Transverse colon (tissue), 4 donors: ENCODE data around the gene KRTAP5-5. TPM values are rescaled to one million over a fixed set of nuclear protein-coding genes. Genes with fewer than 3 reads are reported as not detected.
A peak's percentile ranks its signal among the peaks of the same experiment; 100 is the strongest.

Source experiments
- DNase-seq: peaks from one replicate; pipeline ENCODE4 v3.0.0-alpha.2; 2019
- H3K27ac ChIP-seq, 4 donors: fragments of 200-600 bp; sonication (generic); 2 replicates each; pipeline ENCODE4 v1.5.1; 2016 to 2018; ENCODE audit warnings: inconsistent platforms in 4 of 4
- H3K27me3 ChIP-seq: fragments of 200-600 bp; sonication (generic); 2 replicates; pipeline ENCODE4 v1.5.1; 2017; ENCODE audit warnings: inconsistent platforms
- H3K36me3 ChIP-seq, 4 donors: fragments of 200-600 bp; sonication (generic); 2 replicates each; pipeline ENCODE4 v1.5.1; 2017 to 2019; ENCODE audit warnings: inconsistent platforms in 4 of 4
- H3K4me1 ChIP-seq, 4 donors: fragments of 200-600 bp; sonication (generic); 2 replicates each; pipeline ENCODE4 v1.5.1; 2017 to 2020; ENCODE audit warnings: inconsistent platforms in 4 of 4
- H3K4me3 ChIP-seq, 4 donors: fragments of 200-600 bp; sonication (generic); 1 replicate in 1 of 4; 2 replicates in 3 of 4; pipeline versions ENCODE4 v1.5.1 to v1.6.1; 2017 to 2019; ENCODE audit warnings: inconsistent platforms in 4 of 4
- H3K9me3 ChIP-seq, 2 donors: fragments of 200-600 bp; sonication (generic); 2 replicates each; pipeline ENCODE4 v1.5.1; 2017 to 2019; ENCODE audit warnings: inconsistent platforms in 2 of 2
- CTCF ChIP-seq, 5 experiments: fragments of 200-600 bp in 3 of 5; fragments of 450-650 bp in 2 of 5; sonication (generic) in 3 of 5; IDR thresholded peaks; 1 replicate in 2 of 5; 2 replicates in 3 of 5; pipeline ENCODE4 v1.5.1; 2016 to 2017; ENCODE audit warnings: antibody characterized with exemption in 5 of 5, inconsistent platforms in 3 of 5, mild to moderate bottlenecking in 2 of 5, moderate library complexity in 1 of 5
- EP300 ChIP-seq: sonication (generic); formaldehyde crosslinking; IDR thresholded peaks from one replicate; pipeline ENCODE4 v1.6.1; 2017; ENCODE audit warnings: antibody characterized with exemption, low read depth
- POLR2A ChIP-seq: fragments of 450-650 bp; IDR thresholded peaks from one replicate; pipeline ENCODE4 v1.6.1; 2016; ENCODE audit warnings: antibody characterized with exemption, mild to moderate bottlenecking, moderate library complexity
- POLR2AphosphoS5 ChIP-seq, 3 donors: sonication (generic); formaldehyde crosslinking; IDR thresholded peaks; one replicate each; pipeline ENCODE4 v1.6.1; 2016; ENCODE audit warnings: antibody characterized with exemption in 3 of 3
- WGBS, 2 donors: methylation state at CpG; one replicate each; pipeline ENCODE4 v1.1.5; 2018; ENCODE audit warnings: low coverage in 1 of 2; 5-methylcytosine and 5-hydroxymethylcytosine counted together
- in situ Hi-C, 4 donors: fragments of 200-750 bp; cut with MboI; loops; one replicate each; pipeline versions ENCODE4 v1.15.0 to v1.15.1; 2017; ENCODE audit warnings: low sequenced_read_pairs in 3 of 4, low pct_ligation_motif_present in 1 of 4, low pct_unique_long_range_greater_than_20kb in 1 of 4
- intact Hi-C: fragments of 100-400 bp; cut with DNase I; formaldehyde crosslinking; loops from one replicate; pipeline ENCODE4 v1.15.1; 2023; ENCODE audit warnings: low total_unique reads
- total RNA-seq, 4 donors: library from RNA; depleted of rRNA; stranded (reverse); fragments of >200 nt; gene quantifications; one replicate each; pipeline ENCODE4 v1.1.0, GENCODE V29; 2016

Gene KRTAP5-5
- total RNA-seq, 4 donors from 2014 or later: not detected

GRCh38 chr11:1623716-1624115 lies 5.9 kb upstream of the KRTAP5-5 start:
- intact Hi-C loops: no loop called here
- 89 to 93% methylated on average over 3 to 9 of the region's 9 CpGs for WGBS, 2 donors

GRCh38 chr11:1624621-1625020 lies 5.0 kb upstream of the KRTAP5-5 start:
- intact Hi-C loops: no loop called here
- Histone ChIP-seq H3K4me1 (peaks cover 0 to 7% (median 1%) of the 10 kb centered on the region in 4 donors), H3K27me3 (peaks cover 10% of the 10 kb centered on the region), H3K36me3 (no peaks in the 10 kb centered on the region), H3K4me3 (no peak overlapping the region), H3K27ac (no peak overlapping the region), H3K9me3 (no peaks in the 10 kb centered on the region)
- in situ Hi-C loops: no loop called here
- TF ChIP-seq EP300 (no peak), POLR2A (no peak), CTCF (IDR thresholded peaks at IDR 0.05) (no peak), POLR2AphosphoS5 (IDR thresholded peaks at IDR 0.05) (no peak)
- DNase-seq: no peak
- 76 to 84% methylated on average over 16 of the region's 16 CpGs for WGBS, 2 donors

More at GRCh38 chr11:1623716-1624115, 5.9 kb upstream of the KRTAP5-5 start:
- Histone ChIP-seq H3K9me3 (no peaks in the 10 kb centered on the region), H3K27me3 (peaks cover 10% of the 10 kb centered on the region), H3K4me3 (no peak overlapping the region), H3K36me3 (no peaks in the 10 kb centered on the region), H3K4me1 (peaks cover 0 to 2% (median 0%) of the 10 kb centered on the region in 4 donors), H3K27ac (no peak overlapping the region)
- in situ Hi-C loops: no loop called here
- DNase-seq: no peak
- TF ChIP-seq POLR2AphosphoS5 (IDR thresholded peaks at IDR 0.05): no peak
- no peak for TF ChIP-seq POLR2A
- TF ChIP-seq CTCF (IDR thresholded peaks at IDR 0.05): no peak
- no peak for TF ChIP-seq EP300

DNA sequence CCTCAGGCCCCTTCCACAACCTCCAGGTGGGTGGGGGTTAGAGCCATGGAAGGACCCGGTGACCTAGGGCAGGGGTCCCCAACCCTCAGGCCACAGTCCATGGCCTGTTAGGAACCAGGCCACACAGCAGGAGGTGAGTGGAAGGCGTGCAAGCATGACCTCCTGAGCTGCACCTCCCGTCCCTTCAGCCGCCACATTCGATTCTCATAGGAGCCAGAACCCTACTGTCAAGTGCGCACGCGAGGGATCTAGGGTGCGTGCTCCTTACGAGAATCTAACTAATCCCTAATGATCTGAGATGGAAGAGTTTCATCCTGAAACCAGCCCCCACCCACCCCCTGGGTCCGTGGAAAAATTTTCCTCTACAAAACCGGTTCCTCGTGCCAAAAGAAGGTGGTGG lies 4.0 kb upstream of the KRTAP5-5 start:
- H3K4me3 ChIP-seq: no peak overlapping the region
- no peak overlapping the region for H3K27ac ChIP-seq
- H3K27me3 ChIP-seq: peaks cover 11% of the 10 kb centered on the region
- intact Hi-C loops (no loop called here), in situ Hi-C loops (no loop called here)
- H3K4me1 ChIP-seq: peaks cover 0 to 7% (median 1%) of the 10 kb centered on the region in 4 donors
- TF ChIP-seq CTCF (IDR thresholded peaks at IDR 0.05) (no peak), POLR2A (no peak), POLR2AphosphoS5 (IDR thresholded peaks at IDR 0.05) (no peak), EP300 (no peak)
- 83% methylated on average over 13 of the region's 13 CpGs; no CpG with 5 or more reads in 1 of the 2 donors for WGBS, 2 donors
- no peak for DNase-seq
- no peaks in the 10 kb centered on the region for H3K36me3 ChIP-seq
- no peaks in the 10 kb centered on the region for H3K9me3 ChIP-seq

DNA sequence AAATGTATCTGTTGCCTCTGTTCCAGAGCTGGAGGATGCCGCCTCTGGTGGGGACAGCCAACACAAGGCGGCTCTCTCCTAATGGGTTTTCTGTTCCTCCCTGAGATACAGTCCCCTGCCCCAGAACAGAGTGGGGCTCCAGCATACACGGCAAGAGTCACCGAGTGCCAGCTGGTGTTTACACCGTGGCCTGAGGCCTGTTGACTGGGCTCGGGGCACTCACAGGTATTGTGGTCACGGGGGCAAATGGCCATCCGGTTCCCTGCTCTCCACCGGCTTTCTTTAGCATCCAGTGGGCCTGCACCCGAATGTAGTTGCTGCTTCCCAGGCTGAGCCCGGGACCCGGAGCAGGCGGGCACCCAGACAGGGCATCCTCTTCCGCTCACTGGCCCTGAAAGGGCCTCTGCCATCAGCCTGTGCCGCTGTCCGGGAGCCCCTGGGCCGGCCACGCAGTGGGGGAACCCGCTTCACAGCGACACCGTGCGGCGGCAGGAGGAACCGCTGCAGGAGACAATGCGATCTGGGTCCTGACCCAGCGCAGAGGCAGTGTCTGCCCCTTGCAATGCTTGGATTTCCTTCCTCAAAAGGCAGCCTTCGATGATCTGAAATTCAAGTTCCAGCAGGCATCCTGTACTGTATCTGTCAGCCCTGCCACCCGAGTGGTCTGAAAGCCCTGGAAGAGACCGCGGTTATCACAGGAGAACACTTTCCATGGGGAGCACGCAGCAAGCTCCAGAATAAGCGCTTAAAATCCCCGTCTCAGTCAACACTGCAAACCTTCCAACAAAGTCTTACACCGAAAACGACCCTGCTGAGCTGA lies 859 bp upstream of the KRTAP5-5 start:
- WGBS, 2 donors: 33 to 83% methylated on average over 1 to 33 of the region's 35 CpGs
- in situ Hi-C loops: no loop called here
- DNase-seq: peak; percentile 64
- Histone ChIP-seq H3K9me3 (no peaks in the 10 kb centered on the region), H3K4me3 (no peak overlapping the region), H3K27me3 (peaks cover 32% of the 10 kb centered on the region), H3K4me1 (peaks cover 0 to 7% (median 1%) of the 10 kb centered on the region in 4 donors), H3K27ac (no peak overlapping the region), H3K36me3 (no peaks in the 10 kb centered on the region)
- intact Hi-C loops: loop anchor here (2.0 kb wide), 1 partner anchor 86 kb away; no protein-coding TSS in a partner anchor
- TF ChIP-seq CTCF (IDR thresholded peaks at IDR 0.05) (peak; percentile 83 to 96 (median 89)), POLR2A (no peak)
